Fibroblast of pulmonary artery (primary cell): ENCODE measurements around the gene AUTS2.

Experiments used
- DNase-seq: peaks from one replicate; pipeline ENCODE4 v3.0.0-alpha.2; 2010; ENCODE audit warnings: low read depth
- H3K4me3 ChIP-seq: replicated peaks from 2 replicates; pipeline ENCODE4 v1.5.1; 2011; ENCODE audit warnings: low read depth, mild to moderate bottlenecking, control low read depth, low read length, moderate library complexity
- CTCF ChIP-seq: IDR thresholded peaks from 2 replicates; pipeline ENCODE4 v1.5.1; 2011; ENCODE audit warnings: mild to moderate bottlenecking, control low read depth, low read length, inconsistent platforms; ENCODE audit errors: missing control alignments

AUTS2 gene

GRCh38 chr7:70834424-70834823, 1236.1 kb downstream of the AUTS2 start:
- DNase-seq, result no peak
- TF ChIP-seq CTCF, result no peak
- no peak overlapping the region for H3K4me3 ChIP-seq

GRCh38 chr7:70835658-70836057, 1237.4 kb downstream of the AUTS2 start:
- TF ChIP-seq CTCF, result no peak
- H3K4me3 ChIP-seq, result no peak overlapping the region
- DNase-seq, result no peak

GRCh38 chr7:70836279-70836678, 1238.0 kb downstream of the AUTS2 start:
- no peak for DNase-seq
- H3K4me3 ChIP-seq, result no peak overlapping the region
- no peak for TF ChIP-seq CTCF

GRCh38 chr7:70836946-70837345, 1238.7 kb downstream of the AUTS2 start:
- no peak for TF ChIP-seq CTCF
- no peak overlapping the region for H3K4me3 ChIP-seq
- DNase-seq, result no peak

GRCh38 chr7:70837589-70837988, 1239.3 kb downstream of the AUTS2 start:
- no peak for DNase-seq

GRCh38 chr7:70838292-70838907, 1240.1 kb downstream of the AUTS2 start:
- DNase-seq, result no peak
- TF ChIP-seq CTCF, result no peak
- H3K4me3 ChIP-seq, result no peak overlapping the region

More at GRCh38 chr7:70837589-70837988, 1239.3 kb downstream of the AUTS2 start:
- no peak for TF ChIP-seq CTCF
- no peak overlapping the region for H3K4me3 ChIP-seq
